Loucy (cell line): ENCODE measurements around the gene RSPH10B2.
"Not testable (repeated sequence)": the region's sequence is repeated elsewhere in the genome, so short reads cannot be mapped to it uniquely, and the experiment has no call there.

Source experiments
- CTCF ChIP-seq: fragments of 200-600 bp; sonication (generic); conservative IDR thresholded peaks from 2 replicates; pipeline ENCODE4 v1.5.1; 2014; ENCODE audit warnings: mild to moderate bottlenecking, antibody characterized with exemption, low read length
- EZH2phosphoT487 ChIP-seq: fragments of 200-600 bp; IDR thresholded peaks from 2 replicates; pipeline ENCODE4 v1.6.1; 2018; ENCODE audit warnings: antibody characterized with exemption, mild to moderate bottlenecking, moderate library complexity, borderline replicate concordance

- not testable (repeated sequence) for TF ChIP-seq CTCF, EZH2phosphoT487
These were observed at the start of gene RSPH10B2 for GRCh38 chr7:6753964-6754363.
